GM18907 (cell line): ENCODE measurements around the gene DLGAP1.
"Not testable (repeated sequence)": the region's sequence is repeated elsewhere in the genome, so short reads cannot be mapped to it uniquely, and the experiment has no call there.

Experiments used
- ATAC-seq: cut with Tn5 transposase; IDR thresholded peaks from one replicate; pipeline ENCODE4 v1.9.1; 2021; ENCODE audit warnings: mild to moderate bottlenecking, moderate library complexity; ENCODE audit not compliant: unreplicated experiment

DLGAP1 gene

DNA sequence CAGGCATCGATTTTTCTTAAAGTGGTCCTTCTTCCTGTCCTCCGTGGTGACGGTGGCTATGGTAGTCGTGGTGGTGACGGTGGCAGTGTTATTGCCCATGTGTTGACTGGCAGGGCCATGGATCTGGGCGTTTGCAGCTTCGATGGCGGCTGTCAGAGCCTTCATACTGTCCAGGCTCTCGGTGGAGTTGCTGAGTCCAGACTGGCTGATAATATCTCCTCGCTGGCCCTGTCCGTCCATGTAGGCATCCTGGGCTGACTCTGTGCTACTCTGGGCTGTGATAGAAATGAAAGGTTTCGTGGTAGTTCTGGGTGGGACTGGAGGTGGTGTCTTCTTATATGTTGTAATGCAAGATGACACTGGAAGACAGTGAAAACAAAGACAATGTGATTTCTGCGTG, 873.2 kb downstream of the DLGAP1 start:
- ATAC-seq = no peak

DNA sequence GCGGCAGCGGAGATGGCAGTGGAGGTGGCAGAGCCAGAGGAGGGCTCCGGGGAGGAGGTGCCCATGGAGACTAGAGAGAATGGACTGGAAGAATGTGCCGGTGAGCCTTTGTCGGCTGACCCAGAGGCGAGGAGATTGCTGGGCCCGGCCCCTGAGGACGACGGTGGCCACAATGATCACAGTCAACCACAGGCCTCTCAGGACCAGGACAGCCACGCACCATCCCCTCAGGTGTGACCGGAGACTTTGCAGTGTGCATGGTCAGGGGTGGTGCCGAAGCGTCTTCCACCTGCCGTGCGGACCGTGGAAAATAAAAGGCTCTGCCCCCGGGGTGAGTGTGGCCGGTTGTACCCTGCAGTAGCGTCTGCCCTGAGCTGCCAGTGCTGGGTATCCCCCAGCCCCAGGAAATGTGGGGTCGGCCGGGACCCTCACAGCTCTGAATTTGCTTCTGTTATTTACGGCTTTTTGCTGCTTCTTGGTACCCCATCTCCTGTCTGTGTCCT, 874.5 kb downstream of the DLGAP1 start:
- ATAC-seq = not testable (repeated sequence)

DNA sequence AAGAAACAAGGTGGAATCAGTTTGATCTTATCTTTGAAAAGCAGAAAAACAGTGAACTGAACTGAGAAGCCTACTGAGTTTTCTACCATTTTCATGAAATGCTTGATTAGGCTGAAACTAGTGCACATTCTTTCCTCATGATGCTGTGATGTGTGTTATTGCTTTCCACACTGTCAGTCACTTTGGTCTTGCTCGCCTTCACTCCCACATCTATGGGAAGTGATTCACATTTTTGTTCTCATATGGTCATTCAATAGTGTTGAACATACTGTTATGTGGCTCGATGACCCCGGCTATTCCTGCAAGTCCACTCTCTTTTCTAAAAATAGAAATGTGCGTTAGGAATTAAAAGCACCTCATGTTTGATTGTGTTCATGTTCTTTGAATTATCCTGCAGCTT, 875.4 kb downstream of the DLGAP1 start:
- ATAC-seq = no peak

DNA sequence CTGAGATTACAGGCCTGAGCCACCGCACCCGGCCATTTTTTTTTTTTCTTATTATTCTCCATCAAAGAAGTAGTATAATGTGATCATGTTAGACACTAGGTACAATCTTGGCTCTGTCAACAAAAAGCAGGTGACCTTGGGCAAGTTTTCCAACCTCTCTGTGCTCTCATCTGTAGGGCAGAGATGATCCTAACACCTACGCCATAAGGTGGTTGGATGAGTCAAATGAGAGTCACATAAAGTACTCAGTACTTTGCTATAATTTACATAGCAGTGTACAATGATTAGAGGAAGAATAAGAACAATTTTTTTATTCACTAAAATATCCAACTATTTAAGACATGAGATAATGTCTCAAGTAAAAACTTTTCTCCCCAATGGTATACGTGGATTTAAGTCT, 876.5 kb downstream of the DLGAP1 start:
- ATAC-seq = no peak

DNA sequence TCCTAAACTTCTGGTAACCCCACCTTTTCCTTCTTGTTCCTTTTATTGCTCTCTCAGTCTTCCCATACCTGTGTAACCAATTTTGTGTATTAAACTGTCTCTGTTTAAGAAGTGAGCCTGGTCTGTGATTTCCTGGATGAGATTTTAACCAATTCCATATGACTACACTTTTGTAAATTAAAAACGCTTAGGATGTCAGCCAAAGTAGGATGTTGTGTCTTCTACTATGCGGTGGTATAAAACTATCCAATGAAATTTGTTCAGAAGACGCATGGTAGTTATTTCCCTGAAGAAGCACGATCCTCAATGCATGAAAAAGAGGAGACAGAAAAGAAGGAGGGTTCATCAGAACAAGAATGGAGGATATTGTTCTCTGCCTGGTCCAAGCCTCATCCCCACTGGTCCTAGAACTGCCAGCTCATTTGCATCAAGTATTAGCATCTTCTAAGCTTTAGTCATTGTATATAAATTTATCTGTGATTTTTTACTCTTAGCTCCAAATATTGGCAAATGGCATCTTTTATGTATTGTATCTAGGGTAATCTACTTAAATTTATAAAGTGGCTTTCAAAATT, 877.7 kb downstream of the DLGAP1 start:
- ATAC-seq = no peak

DNA sequence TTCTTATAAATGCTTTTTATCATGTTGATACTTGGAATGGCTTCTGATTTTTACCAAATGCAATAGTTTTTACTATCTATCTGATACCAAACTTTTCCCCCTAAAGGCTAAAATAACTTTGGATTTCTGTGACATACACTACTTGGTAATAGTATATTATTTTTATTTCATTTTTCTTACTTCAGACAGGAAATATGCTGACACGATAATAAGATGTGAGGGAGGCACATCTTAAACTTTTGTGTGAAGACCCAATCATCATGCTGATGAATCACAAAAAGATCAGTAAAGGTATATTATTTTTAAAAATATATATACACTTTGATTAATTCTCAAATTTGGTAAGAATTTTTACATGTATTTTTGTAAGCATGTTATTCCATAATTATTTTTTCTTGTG, 882.3 kb downstream of the DLGAP1 start:
- no peak for ATAC-seq

DNA sequence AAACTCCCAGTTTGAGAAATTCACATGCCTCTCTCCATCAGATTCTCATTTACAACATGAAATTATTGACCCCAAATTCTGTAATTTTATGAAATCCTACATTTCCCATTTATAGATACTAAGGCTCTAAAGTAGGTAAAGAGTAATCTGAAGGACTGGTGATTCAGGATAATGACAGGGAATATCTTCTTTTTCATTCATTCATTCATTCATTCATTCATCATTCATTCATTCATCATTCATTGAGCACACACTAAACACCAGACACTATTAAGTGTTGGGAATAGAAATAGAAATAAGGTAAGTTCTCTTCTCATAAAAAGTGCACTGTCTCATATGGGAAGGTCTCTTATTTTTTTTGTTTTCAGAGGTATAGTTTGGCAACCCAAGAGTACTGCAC, 888.3 kb downstream of the DLGAP1 start:
- no peak for ATAC-seq

DNA sequence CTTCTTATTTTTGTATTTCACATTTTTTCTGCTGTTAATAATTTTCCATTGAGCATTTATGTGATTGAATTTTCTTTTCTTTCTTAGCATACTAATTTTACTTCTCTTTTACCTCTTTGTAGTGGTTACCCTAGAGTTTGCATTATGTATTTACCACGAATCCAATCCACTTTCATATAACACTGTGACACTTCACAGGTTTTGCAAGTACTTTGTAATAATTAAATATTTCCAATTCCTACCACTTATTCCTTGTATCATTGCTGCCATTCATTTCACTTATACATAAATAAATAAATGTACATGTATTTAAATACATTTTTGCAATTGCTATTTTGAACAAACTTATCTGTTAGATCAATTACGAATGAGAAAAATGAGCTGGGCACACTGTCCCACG, 894.4 kb downstream of the DLGAP1 start:
- ATAC-seq = no peak

DNA sequence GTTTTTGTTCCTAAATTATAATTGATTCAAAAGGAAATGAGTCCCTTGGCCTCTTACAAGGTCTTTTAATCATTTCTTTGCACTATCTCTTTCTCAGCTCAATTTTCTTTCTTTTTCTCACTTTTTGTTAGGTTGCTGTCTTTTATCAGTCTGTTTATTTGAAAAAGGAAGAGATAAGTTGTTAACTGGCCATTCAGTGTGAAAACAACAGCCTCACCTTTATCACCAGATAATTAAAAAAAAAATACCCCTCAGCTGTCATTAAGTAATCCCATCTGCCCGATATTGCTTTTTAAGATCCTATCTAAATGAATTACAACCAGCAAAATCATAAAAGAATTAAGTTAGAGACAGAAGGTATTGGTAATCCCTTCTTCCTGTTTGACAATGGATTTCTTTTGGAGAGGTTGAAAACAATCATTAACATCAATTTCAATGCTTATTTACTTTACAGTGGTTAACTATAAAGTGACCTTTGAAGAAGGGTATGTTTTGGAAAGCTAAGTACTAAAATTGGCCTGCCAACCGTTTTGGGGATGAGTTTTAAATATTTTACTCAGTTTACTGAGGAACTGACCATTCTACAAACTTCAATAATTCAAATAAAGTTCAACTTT, 900.2 kb downstream of the DLGAP1 start:
- no peak for ATAC-seq

DNA sequence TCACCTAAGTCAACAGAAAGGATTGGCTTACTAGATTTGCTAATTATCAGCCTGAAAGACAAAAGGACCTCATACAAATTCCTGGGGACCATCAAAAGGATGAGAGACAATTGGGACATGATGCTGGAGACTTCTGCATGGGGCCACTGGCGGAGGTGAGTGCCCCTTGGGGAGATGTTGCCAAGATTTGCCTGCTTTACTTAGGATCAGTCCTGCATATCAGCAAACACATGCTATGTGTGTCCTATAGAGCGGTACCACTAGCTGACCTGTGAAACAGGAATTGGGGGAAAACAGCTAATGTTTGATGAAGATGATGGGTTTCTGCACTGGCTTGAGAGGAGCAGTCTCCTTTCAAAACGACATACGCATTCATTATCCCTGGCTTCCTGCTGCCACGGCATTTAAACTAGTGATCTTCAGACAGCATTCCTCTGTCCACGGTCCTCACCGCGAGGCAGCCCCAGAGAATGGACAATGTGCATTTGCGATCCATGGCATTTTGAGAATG, 901.0 kb downstream of the DLGAP1 start:
- no peak for ATAC-seq

DNA sequence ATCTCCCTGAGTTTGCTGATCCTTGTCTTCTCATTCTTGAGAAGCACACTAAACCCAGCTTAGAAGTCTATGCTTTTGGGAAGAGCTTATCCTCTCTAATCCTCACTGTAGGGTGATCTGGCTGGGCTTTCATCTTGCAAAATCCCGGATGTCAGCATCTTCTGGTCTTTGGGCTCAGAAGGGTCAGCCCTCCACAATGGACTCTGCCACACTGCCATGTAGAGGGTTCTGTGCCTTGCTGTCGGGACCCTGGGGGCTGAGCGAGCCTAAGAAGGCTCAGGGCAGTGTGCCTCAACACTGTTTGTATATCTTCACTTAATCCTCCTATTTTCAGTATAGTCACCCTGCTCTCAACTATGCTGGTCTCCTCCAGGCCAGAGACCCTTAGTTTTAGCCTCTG, 902.8 kb downstream of the DLGAP1 start:
- ATAC-seq = no peak

DNA sequence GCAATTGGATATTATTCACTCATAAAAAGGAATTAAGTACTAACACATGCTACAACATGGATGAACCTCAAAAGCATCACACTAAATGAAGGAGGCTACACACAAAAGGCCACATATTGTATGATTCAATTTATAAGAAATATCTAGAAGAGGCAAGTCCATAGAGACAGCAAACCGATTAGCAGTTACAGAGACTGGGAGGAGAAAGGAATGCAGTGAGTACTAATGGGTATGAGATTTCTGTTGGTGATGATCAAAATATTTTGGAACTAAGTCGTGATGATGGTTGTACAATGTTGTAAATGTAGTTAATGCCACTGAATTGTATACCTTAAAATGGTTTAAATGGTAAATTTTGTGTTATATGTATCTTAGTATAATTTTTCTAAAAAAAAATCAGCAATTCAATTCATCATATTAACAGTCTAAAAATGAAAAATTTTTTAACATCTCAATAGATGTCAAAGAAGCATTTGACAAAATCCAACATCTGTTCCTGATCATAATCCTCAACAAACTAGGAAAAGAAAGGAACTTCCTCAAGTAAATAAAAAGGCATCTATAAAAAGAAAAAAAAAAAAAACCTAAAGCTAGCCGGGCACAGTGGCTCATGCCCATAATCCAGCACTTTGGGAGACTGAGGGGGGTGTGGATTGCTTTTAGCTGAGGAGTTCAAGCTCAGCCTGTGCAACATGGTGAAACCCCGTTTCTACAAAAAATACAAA, 907.1 kb downstream of the DLGAP1 start:
- no peak for ATAC-seq

DNA sequence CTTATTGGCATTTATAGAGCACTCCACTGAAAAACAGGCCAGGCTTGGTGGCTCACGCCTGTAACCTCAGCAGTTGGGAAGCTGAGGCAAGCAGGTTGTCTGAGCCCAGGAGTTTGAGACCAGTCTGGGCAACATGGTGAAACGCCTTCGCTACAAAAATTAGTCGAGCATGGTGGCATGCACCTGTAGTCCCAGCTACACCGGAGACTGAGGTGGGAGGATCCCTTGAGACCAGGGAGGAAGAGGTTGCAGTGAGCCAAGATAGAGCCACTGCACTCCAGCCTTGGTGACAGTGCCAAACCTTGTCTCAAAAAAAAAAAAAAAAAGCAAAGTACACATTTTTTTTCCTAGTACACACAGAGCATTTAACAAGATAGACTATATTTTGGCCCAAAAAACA, 909.0 kb downstream of the DLGAP1 start:
- no peak for ATAC-seq

DNA sequence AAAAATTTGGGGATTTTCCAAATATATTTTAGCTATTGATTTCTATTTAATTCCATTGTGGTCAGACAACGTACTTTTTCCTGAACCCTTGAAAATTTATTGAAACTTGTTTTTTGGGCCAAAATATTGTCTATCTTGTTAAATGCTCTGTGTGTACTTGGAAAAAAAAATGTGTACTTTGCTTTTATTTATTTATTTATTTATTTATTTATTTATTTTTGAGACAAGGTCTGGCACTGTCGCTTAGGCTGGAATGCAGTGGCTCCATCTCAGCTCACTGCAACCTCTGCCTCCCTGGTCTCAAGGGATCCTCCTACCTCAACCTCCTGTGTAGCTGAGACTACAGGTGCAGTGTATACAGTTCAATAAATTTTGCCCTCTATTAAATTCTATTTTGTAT, 910.6 kb downstream of the DLGAP1 start:
- ATAC-seq = no peak

DNA sequence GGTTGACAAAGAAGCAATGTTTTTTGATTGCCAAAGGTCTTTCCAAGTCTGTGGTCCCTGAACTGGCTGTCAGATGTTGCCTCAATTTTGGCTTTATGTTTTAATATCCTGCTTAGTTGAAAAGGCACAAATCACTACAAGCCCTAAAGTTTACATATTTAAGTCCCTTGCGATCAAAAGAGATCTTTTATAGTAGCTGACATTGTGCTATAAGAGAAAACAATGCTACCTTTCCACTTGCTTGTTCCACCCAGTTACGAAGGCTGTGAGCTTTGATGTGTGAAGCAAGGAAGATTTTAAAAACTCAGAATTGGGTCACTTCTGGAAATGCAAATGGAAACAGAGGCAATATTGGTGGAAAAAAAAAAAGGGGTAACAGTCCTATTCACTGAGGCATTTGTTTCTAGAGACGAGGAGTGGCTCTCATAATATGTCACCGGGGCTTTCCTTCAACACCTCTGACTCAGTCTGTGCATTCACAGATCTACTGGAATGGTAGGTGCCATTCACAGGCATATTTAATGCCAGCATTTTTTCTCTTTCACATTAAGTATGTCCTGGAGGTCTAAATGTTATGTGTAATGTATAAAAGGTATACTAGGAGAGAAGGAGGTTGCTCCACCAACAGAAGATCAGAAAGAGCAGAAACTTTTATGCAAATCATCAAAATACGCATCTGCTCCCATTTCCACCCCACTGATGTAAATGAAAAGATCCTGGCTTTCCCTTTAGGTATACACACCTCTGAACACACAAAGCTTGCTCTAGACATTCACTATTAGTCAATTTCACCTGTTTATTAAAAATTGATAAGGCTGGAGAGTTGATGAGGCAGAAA, 913.3 kb downstream of the DLGAP1 start:
- ATAC-seq = peak; percentile 98

DNA sequence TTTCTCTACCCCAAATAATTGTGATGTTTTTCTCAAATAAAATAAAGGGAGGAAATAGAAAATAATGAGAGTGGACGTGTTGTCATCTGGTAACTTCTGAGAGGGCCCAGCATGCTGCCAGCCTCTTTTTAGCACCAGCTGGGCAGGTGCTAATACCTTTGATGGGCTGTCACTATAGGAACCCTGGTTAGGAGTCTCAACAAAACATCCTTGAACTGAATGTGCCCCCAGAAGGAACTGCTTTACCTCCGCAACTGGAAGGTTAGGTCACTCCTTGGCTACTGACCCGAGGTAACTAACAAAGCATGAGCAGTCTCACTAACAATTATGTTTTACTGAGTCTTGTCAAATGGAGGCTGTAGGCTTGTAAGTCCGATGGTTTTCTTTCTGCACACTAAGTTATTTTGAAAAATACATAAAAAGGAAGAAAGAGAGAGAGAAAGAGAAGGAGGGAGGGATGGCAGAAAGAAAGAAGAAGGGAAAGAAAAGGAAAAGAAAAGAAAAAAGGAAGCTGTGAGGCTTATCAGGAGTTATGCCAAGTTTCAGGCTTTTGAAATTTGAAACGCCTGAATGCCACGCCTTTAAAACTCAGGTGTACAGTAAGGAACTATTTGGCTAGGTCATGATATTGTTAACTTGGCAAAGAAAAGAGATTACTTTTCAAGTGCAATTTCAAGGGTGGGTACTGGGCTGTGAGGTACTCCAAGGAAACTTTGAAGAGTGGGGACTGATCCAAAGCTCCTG, 914.1 kb downstream of the DLGAP1 start:
- ATAC-seq = no peak

DNA sequence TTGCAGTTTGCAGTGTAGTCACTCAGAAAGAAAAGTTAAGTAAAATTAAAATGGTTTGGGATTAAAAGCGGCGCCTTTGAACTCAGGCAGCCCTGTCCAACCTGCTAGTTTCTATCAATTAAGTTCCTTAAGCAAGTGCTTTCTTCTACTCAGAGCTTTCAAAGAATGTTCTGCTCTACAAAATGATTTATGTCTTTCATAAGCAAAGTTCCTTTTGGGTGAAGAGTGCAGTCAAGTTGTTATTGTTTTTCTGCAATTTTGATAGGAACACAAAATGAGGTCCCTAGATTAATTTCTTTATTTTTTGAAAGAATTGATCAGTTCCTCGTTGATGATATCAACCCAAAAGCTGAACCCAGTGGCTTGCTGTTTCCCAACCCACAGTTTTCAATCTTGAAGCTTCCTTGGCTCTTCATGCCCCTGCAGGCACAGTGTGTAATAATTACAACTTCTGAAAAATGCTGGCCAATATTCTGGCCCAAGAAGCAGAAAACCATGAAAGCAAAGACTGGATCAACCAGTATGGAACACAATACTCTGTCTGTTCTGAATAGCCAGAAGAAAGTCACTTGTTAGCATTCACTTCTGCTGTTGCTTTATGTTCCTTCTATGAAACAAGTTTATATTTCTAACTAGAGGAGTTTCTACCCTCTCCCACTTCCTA, 916.0 kb downstream of the DLGAP1 start:
- no peak for ATAC-seq

DNA sequence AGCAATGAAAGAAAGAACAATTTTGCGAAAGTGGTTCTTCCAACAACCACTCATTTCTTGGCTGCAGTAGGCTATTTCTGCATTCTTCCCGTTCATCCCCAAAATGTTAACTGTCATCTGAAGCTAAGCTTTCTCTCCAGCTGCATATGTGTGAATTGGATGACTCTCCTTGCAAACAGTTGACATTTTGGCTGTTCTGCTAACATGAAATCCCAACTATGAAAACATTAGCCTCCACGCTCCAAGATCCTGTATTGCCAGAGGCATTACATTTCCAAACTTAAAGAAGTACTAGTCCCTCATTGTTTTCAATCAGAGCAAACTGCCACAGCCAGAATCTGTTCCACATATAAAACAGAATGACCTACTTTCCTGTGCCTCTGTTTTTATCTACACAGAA, 916.7 kb downstream of the DLGAP1 start:
- ATAC-seq = no peak

DNA sequence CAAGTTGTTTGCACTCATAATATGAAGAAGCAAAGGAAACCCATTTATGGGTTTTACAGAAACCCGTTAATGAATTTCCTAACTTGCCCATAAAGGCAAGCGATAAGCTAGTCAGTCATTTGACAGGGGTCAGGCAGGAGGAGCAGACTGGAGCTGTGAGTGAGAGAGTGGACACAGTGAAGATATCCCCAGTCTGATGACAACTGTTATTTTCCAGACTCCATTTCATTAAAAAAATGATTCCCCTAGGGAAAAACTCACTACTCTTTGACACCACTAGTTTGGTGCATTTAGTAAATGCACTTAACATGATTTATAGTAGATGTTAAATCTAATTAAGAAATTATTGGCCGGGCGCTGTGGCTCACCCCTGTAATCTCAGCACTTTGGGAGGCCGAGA, 924.3 kb downstream of the DLGAP1 start:
- no peak for ATAC-seq

DNA sequence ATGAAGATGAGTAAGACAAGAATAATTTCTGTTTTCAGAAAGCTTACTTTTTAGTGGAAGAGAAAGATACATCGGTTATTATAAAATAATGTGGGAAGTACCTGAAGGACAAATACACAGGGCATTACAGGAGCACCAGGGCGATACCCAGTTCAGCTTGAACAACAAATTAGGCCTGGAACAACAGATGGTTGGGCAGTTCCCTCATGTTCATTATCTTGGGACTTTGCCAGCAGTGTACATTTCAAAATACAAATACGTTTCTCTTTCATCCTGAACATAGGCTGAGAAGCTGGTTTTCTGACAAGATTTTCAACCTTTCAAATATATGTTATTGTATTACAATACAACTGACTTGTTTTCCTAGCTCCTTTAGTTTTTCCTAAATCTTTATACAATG, 925.5 kb downstream of the DLGAP1 start:
- ATAC-seq = no peak
